K562 (cell line): ENCODE measurements around the gene KIF5C.

Experiments
- CHD2 ChIP-seq: IDR thresholded peaks from 2 replicates; pipeline ENCODE4 v1.6.1; 2011; ENCODE audit warnings: low read depth, low read length
- KAT7 ChIP-seq: sonication (generic); formaldehyde crosslinking; IDR thresholded peaks from 2 replicates; pipeline ENCODE4 v1.8.0; 2022; ENCODE audit warnings: missing genetic modification reagents, mild to moderate bottlenecking, borderline replicate concordance
- KDM4B ChIP-seq, 2 experiments: fragments of 450-650 bp in 1 of 2; sonication (generic) in 1 of 2; IDR thresholded peaks; 2 replicates each; pipeline ENCODE4 v1.6.1; 2016 to 2017; ENCODE audit warnings: borderline replicate concordance in 2 of 2, antibody characterized with exemption in 1 of 2, low read depth in 1 of 2, mild to moderate bottlenecking in 1 of 2
- RBM17 ChIP-seq: fragments of 200-400 bp; formaldehyde crosslinking; IDR thresholded peaks from 2 replicates; pipeline ENCODE4 v1.6.1; 2017; ENCODE audit warnings: low read depth, mild to moderate bottlenecking, low read length, borderline replicate concordance
- YBX1 ChIP-seq: fragments of 450-650 bp; IDR thresholded peaks from 2 replicates; pipeline ENCODE4 v1.7.1; 2016; ENCODE audit warnings: mild to moderate bottlenecking
- ZFP36 ChIP-seq: fragments of 150-350 bp; IDR thresholded peaks from 2 replicates; pipeline ENCODE4 v1.6.1; 2018; ENCODE audit warnings: low read length, low read depth; ENCODE audit not compliant: partially characterized antibody
- ZFX ChIP-seq: sonication (generic); formaldehyde crosslinking; IDR thresholded peaks from 2 replicates; pipeline ENCODE4 v1.8.0; 2022; ENCODE audit warnings: mild to moderate bottlenecking, missing genetic modification reagents, moderate library complexity
- ZNF764 ChIP-seq: fragments of 250-450 bp; sonication (Bioruptor Pico); IDR thresholded peaks from 2 replicates; pipeline ENCODE4 v1.4.0; 2020; ENCODE audit warnings: low read depth, mild to moderate bottlenecking, moderate library complexity
- ZNF780A ChIP-seq: fragments of 250-450 bp; sonication (Bioruptor Pico); IDR thresholded peaks from 2 replicates; pipeline ENCODE4 v1.5.0; 2021; ENCODE audit warnings: mild to moderate bottlenecking
- TF ChIP-seq, protein P1 (sequence below): sonication (generic); formaldehyde crosslinking; IDR thresholded peaks from 2 replicates; pipeline ENCODE4 v1.8.1; 2022; ENCODE audit warnings: missing genetic modification reagents
- TF ChIP-seq, protein P2 (sequence below), 2 experiments: fragments of 450-650 bp; IDR thresholded peaks; 2 replicates each; pipeline ENCODE4 v1.6.1; 2016

DNA sequence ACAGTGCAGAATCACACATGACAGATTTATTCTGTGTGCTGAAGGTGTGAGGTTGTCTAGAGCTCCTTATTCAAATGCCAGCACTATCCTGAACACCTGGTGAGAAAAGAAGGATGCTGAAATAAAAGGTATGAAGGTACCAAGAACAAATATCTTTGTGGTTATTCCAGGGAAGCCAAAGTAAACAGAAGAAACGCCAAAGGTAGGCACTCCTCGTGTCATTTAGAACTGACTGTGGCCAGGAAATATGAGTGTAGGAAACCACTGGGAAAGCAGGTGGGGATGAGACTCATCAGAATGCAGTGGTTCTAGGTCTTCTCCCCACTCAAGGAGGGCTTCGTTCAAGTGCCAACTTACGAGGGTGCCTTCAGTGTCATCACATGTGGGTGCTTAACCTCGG lies 80.8 kb downstream of the KIF5C start:
- TF ChIP-seq RBM17 (no peak), KDM4B (IDR thresholded peaks at IDR 0.05; ENCODE audit: borderline replicate concordance in 2 of 2, low read depth in 1 of 2) (no peak), ZFX (CRISPR knock-in tag) (no peak), ZFP36 (no peak), ZNF780A (CRISPR knock-in tag) (no peak), ZNF764 (no peak), YBX1 (no peak), KAT7 (CRISPR knock-in tag) (no peak), CHD2 (no peak)
- TF ChIP-seq, protein P1, sequence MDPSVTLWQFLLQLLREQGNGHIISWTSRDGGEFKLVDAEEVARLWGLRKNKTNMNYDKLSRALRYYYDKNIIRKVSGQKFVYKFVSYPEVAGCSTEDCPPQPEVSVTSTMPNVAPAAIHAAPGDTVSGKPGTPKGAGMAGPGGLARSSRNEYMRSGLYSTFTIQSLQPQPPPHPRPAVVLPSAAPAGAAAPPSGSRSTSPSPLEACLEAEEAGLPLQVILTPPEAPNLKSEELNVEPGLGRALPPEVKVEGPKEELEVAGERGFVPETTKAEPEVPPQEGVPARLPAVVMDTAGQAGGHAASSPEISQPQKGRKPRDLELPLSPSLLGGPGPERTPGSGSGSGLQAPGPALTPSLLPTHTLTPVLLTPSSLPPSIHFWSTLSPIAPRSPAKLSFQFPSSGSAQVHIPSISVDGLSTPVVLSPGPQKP (CRISPR knock-in tag), result no peak
- TF ChIP-seq, protein P2, sequence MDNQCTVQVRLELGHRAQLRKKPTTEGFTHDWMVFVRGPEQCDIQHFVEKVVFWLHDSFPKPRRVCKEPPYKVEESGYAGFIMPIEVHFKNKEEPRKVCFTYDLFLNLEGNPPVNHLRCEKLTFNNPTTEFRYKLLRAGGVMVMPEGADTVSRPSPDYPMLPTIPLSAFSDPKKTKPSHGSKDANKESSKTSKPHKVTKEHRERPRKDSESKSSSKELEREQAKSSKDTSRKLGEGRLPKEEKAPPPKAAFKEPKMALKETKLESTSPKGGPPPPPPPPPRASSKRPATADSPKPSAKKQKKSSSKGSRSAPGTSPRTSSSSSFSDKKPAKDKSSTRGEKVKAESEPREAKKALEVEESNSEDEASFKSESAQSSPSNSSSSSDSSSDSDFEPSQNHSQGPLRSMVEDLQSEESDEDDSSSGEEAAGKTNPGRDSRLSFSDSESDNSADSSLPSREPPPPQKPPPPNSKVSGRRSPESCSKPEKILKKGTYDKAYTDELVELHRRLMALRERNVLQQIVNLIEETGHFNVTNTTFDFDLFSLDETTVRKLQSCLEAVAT (IDR thresholded peaks at IDR 0.05), result no peak
